K562 (cell line): ENCODE results near the gene PSMB4.

Experiments used
- ATF2 ChIP-seq: sonication (generic); formaldehyde crosslinking; IDR thresholded peaks from 2 replicates; pipeline ENCODE4 v1.8.1; 2022; ENCODE audit warnings: missing genetic modification reagents
- CREB1 ChIP-seq, 2 experiments: sonication (generic) in 1 of 2; formaldehyde crosslinking in 1 of 2; IDR thresholded peaks; 2 replicates each; pipeline versions ENCODE4 v1.6.1 to v1.8.0; 2012 to 2022; ENCODE audit warnings: inconsistent platforms in 1 of 2, mild to moderate bottlenecking in 1 of 2, missing genetic modification reagents in 1 of 2, moderate library complexity in 1 of 2
- CTCF ChIP-seq, 3 experiments: IDR thresholded peaks in 2 of 3; conservative IDR thresholded peaks in 1 of 3; 2 replicates each; pipeline ENCODE4 v1.5.1; 2011 to 2012; ENCODE audit warnings: low read length in 3 of 3, mild to moderate bottlenecking in 3 of 3, control low read depth in 2 of 3, improper control_type of control experiment in 1 of 3, inconsistent platforms in 1 of 3, low read depth in 1 of 3, mixed read lengths in 1 of 3, moderate library complexity in 1 of 3; ENCODE audit not compliant: insufficient read depth in 2 of 3
- ELK1 ChIP-seq: sonication (generic); formaldehyde crosslinking; IDR thresholded peaks from 2 replicates; pipeline ENCODE4 v1.8.1; 2022; ENCODE audit warnings: missing genetic modification reagents
- FOSL1 ChIP-seq: fragments of 200-800 bp; sonication (Bioruptor generic); conservative IDR thresholded peaks from 2 replicates; pipeline ENCODE4 v1.6.1; 2016; ENCODE audit warnings: missing genetic modification characterization, missing compliant biosample characterization
- FOXP4 ChIP-seq: sonication (generic); formaldehyde crosslinking; IDR thresholded peaks from 2 replicates; pipeline ENCODE4 v1.8.0; 2022; ENCODE audit warnings: mild to moderate bottlenecking, missing genetic modification reagents, borderline replicate concordance
- MBD1 ChIP-seq: fragments of 250-450 bp; sonication (Bioruptor Pico); IDR thresholded peaks from 2 replicates; pipeline ENCODE4 v1.8.0; 2022; ENCODE audit warnings: inconsistent platforms
- POLR2A ChIP-seq: fragments of 450-650 bp; conservative IDR thresholded peaks from 2 replicates; pipeline ENCODE4 v1.6.1; 2016
- SP1 ChIP-seq: sonication (generic); formaldehyde crosslinking; IDR thresholded peaks from 2 replicates; pipeline ENCODE4 v1.8.1; 2022; ENCODE audit warnings: mild to moderate bottlenecking, missing genetic modification reagents
- SRF ChIP-seq, 2 experiments: fragments of 250-450, 450-650 bp in 1 of 2; sonication (Bioruptor Pico) in 1 of 2; sonication (generic) in 1 of 2; formaldehyde crosslinking; IDR thresholded peaks; 2 replicates each; pipeline versions ENCODE4 v1.5.0 to v1.5.1; 2020 to 2022; ENCODE audit warnings: mild to moderate bottlenecking in 1 of 2, missing genetic modification reagents in 1 of 2
- XRCC5 ChIP-seq: fragments of 200-400 bp; formaldehyde crosslinking; IDR thresholded peaks from 2 replicates; pipeline ENCODE4 v1.6.1; 2017; ENCODE audit warnings: low read depth, mild to moderate bottlenecking, low read length

- peak; percentile 73 for TF ChIP-seq POLR2A
- TF ChIP-seq CTCF (IDR thresholded peaks at IDR 0.05 in 2 of 3, conservative IDR thresholded peaks at IDR 0.05 in 1 of 3; ENCODE audit: insufficient read depth in 2 of 3, low read depth in 1 of 3, low read length in 3 of 3) = no peak
- TF ChIP-seq XRCC5 = no peak
- TF ChIP-seq MBD1 (CRISPR knock-in tag) = no peak
- TF ChIP-seq ATF2 (CRISPR knock-in tag) = no peak
- TF ChIP-seq FOSL1 (tag) = no peak
- no peak for TF ChIP-seq SP1 (CRISPR knock-in tag)
- no peak for TF ChIP-seq FOXP4 (CRISPR knock-in tag)
- TF ChIP-seq ELK1 = no peak
- TF ChIP-seq SRF (CRISPR knock-in tag; IDR thresholded peaks at IDR 0.05) = no peak
- no peak for TF ChIP-seq CREB1 (IDR thresholded peaks at IDR 0.05)
- no peak for TF ChIP-seq CREB1 (CRISPR knock-in tag; IDR thresholded peaks at IDR 0.05)
These were observed 27.1 kb upstream of the PSMB4 start, which contains the start of gene SELENBP1 for GRCh38 chr1:151372058-151372934.
